GM21529 (cell line): ENCODE measurements around the gene VPS54.

Experiments used
- ATAC-seq: cut with Tn5 transposase; IDR thresholded peaks from one replicate; pipeline ENCODE4 v1.9.1; 2021; ENCODE audit not compliant: unreplicated experiment

The VPS54 gene

DNA sequence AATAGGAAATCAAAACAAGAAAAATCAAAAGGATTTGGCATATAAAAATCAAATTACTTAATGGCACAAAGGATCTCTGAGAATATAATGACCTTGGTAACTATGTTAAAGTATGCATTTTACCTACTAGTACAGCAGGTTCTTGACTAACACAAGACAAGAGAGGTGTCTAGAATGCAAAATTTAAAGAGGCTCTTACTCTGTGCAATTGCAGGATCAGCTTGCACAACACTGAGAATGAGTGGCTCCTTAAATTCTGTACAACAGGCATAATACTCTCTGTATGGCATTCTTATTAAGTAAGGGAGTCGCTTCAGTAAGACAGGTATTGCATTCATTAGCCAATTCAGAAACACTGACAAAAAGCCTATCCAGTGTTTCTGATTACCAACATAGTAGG lies 104.9 kb downstream of the VPS54 start:
- no peak for ATAC-seq

- ATAC-seq: peak; percentile 42
These were observed 116.2 kb downstream of the VPS54 start for GRCh38 chr2:63903003-63903402.

DNA sequence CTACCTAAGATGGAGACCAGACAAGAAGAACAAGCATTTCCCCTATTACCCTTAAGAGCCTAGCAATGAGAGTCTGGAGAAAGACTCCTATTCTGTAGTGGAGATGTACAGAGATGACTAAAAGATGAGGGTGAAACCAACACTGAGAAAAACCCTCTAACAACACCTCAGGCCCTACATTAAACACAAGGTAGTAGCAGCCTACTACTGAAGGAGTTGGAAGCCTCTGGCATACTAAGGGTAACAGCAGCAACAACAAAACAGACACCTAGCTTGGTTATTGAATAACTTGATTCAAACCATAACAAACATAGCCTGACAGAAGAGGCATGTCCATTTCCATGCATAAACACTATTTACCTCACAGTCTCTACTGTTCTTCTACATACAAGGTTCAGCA lies 117.1 kb downstream of the VPS54 start:
- no peak for ATAC-seq

GRCh38 chr2:63899639-63900038 lies 119.6 kb downstream of the VPS54 start:
- no peak for ATAC-seq

GRCh38 chr2:63898839-63899238 lies 120.4 kb downstream of the VPS54 start:
- no peak for ATAC-seq

DNA sequence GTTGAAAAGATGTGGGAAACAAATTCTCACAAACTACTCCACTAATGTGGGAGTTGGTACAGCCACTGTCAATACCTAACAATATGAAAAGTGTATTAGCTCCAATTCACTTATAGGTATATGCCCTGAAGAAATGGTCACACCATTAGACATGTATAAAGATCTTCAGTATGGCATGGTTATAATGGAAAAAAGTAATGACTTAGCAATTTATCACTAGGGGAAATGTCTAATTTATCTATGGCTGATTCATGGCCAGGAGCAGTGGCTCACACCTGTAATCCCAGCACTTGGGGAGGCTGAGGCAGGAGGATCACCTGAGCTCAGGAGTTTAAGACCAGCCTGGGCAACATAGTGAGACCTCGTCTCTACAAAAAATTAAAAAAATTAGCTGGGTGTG lies 125.1 kb downstream of the VPS54 start:
- no peak for ATAC-seq

DNA sequence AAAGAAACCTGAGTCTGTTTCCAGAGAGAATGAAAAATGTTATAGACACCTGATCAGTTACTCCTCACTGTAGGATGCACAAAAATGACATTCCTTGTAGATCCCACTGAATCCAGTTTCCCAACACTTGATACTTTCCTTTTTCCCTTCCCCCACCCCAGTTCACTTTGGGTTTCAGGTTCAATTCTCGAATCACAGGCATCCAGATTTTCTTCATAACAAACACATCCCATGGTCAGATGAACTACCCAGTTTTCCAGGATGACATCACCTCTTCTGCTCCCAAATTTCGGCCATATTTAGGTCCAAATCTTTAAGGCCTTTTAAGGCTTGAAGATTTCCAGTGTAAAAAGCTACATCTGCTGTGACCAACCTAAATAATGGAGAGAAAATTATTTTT lies 126.1 kb downstream of the VPS54 start:
- ATAC-seq: no peak

DNA sequence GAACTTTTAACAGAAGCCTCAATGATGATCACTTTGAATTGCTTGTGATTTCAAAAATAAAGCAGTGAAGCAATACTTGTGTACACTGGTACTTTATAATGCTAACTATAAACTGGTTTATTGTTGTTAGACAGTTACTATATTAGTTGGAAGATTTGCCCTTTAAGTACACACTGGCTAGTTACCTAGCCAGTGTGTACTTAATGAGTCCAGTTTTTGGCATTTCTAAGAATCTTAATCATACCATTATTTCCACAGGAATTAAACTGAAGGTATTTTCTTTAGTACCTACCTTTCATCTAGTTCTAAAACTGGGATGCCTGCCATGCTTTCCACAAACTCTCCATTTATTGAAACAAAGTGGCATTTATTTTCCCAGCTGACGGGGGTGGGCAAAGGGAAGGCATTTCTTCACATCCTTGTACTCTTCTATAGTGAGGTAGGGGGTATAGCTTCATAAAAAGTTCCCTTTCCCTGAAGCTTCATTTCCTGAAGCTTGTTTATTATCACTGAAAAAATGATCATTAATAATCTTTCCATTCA lies 127.7 kb downstream of the VPS54 start:
- ATAC-seq: no peak

DNA sequence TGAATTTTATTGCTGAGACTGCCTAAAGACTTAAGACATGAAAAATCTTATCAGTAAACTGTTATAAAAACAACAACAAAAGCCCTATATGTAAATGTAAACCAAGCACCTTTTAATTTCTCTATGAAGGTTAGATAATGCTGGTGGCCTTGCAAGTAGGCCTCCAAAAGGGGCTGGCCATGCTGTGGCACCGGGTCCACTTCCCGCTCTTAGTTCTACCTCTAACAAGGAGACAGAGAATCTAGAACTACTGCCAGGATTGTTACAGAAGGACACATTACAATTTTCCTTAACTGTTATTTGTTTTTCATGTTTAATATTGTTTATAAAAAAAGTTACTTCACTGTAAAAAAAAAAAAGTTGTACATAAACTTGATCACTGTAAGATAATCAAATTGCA lies 128.6 kb downstream of the VPS54 start:
- ATAC-seq: no peak

- peak; percentile 71 for ATAC-seq
These were observed 130.5 kb downstream of the VPS54 start for GRCh38 chr2:63888490-63889402.

DNA sequence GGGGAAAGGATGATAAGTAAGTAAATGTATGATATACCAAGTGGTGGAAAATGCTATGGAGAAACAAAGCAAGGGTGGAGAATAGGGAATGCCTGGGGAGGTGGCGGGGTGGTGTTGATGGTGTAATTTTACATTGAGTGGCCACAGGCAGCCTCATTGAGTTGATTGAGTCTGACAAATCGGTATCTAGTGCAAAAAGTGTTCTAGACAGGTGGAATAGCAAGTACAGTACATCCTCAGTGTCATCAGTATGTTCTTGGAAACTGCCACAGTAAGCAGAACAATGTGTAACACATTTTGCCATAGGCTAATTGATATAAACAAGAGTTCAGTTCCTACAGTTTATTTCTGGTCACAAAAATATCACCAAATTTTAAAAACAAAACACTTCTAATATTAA lies 131.2 kb downstream of the VPS54 start:
- no peak for ATAC-seq

DNA sequence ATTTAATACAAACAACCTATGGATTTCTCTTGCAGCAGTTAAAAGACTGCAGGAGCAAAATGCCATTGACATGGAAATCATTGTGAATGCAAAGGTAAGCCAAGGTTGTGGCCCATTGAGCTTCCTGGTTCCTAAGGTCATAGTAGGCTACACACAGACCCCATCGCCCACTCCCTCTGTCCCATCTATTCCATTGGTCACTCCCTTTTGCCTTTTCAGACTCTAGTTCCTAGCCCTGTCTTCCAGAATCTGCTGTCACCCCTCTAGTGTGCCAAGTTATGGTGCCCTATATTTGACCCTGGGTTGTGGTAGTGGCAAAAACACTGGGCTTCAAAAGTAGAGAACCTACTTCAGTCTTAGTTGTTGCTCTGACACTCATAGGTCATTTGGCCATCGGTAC lies 132.8 kb downstream of the VPS54 start:
- ATAC-seq: no peak

- ATAC-seq: no peak
These were observed 136.7 kb downstream of the VPS54 start for GRCh38 chr2:63882395-63883105.

- ATAC-seq: no peak
These were observed 138.0 kb downstream of the VPS54 start for GRCh38 chr2:63881205-63881604.

- ATAC-seq: no peak
These were observed 138.6 kb downstream of the VPS54 start for GRCh38 chr2:63880625-63881024.

DNA sequence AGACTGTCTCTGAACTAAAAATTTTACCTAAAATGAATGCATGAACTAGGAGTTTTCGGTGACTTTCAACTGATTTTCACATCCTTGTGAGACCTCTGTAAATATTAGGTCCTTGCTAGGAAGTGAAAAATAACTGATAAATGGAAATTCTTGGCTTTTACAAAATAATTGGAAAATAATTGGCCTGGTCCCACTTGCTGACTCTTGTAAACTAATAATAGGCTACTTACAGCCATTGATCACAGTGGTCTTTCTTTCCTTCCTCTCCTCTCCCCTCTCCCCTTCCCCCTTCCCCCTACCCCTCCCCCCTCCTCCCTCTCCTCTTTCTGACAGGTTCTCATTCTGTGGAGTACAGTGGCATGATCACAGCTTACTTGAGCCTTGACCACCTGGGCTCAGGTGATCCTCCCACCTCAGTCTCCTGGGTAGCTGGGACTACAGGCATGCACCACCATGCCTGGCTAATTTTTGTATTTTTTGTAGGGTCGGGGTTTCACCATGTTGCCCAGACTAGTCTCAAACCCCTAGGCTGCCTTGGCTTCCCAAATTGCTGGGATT lies 139.3 kb downstream of the VPS54 start:
- ATAC-seq: no peak

GRCh38 chr2:63878486-63878885 lies 140.7 kb downstream of the VPS54 start:
- ATAC-seq: no peak

- ATAC-seq: no peak
These were observed 142.9 kb downstream of the VPS54 start for GRCh38 chr2:63876311-63876710.

DNA sequence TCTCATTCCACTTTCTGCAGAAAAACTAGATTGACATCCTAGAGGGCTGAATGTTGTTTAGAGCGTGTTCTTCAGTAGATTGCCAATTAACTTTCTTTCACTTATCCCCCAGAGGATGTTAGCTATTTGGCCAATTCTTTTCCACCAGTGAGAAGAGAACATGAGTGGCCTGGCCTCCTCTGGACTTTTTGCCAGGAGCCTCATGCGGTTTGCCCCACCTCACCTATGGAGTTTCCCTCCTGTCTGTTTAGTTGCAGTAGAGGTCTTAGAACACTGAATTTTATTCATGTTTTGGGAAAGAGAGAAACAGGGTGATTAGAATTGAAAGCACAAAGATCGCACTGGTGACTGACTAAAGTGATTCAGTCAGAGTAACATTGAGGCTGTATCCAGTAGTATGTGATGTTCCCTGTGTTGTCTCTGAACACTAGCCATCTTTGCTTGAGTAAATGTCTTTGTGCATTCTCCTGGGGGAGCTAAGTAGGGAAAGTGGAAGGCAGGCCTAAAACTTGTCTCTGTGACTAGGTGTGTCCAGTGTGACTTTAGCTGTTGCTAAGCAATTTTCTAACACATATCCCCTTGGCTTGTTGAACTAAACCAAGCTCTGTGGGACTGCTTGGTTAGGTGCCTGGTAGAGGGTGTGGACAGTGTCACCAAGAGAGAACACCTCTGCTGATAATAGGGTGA lies 143.5 kb downstream of the VPS54 start:
- no peak for ATAC-seq

GRCh38 chr2:63875131-63875527 lies 144.1 kb downstream of the VPS54 start:
- ATAC-seq: no peak
